Type B pancreatic cell (in vitro differentiated cells): ENCODE data around the gene EXT2. TPM values are rescaled to one million over a fixed set of nuclear protein-coding genes. Genes with fewer than 3 reads are reported as not detected.

Experiments
- DNase-seq: peaks from one replicate; pipeline ENCODE4 v3.0.0; 2021; ENCODE audit warnings: mixed read lengths; ENCODE audit not compliant: unreplicated experiment; ENCODE audit errors: extremely low spot score
- H3K27ac Mint-ChIP-seq: 2 replicates; pipeline ENCODE4 v1.8.0; 2021; ENCODE audit warnings: mild to moderate bottlenecking, mixed read lengths
- H3K27me3 Mint-ChIP-seq: 2 replicates; pipeline ENCODE4 v1.8.0; 2021; ENCODE audit warnings: mixed read lengths
- H3K36me3 Mint-ChIP-seq: 2 replicates; pipeline ENCODE4 v1.8.0; 2021; ENCODE audit warnings: mixed read lengths
- H3K4me1 Mint-ChIP-seq: one replicate; pipeline ENCODE4 v1.8.0; 2021; ENCODE audit warnings: mixed read lengths; ENCODE audit not compliant: unreplicated experiment
- H3K4me3 Mint-ChIP-seq: 2 replicates; pipeline ENCODE4 v1.8.0; 2021; ENCODE audit warnings: mild to moderate bottlenecking, mixed read lengths
- H3K9me3 Mint-ChIP-seq: 2 replicates; pipeline ENCODE4 v1.8.0; 2021; ENCODE audit warnings: mixed read lengths
- CTCF ChIP-seq: fragments of 200-600 bp; sonication (generic); conservative IDR thresholded peaks from 2 replicates; pipeline ENCODE4 v1.5.0; 2021; ENCODE audit warnings: antibody characterized with exemption, mild to moderate bottlenecking
- total RNA-seq: library from RNA; stranded (reverse); gene quantifications from 2 replicates; pipeline ENCODE4 v1.2.1, GENCODE V29; 2021; ENCODE audit warnings: low replicate concordance

EXT2 gene
- total RNA-seq, 1 donor from 2014 or later, result 62.7 TPM

GRCh38 chr11:44133335-44133946 lies 38.0 kb downstream of the EXT2 start:
- Mint-ChIP-seq H3K9me3 (no peaks in the 10 kb centered on the region), H3K36me3 (peaks cover 30% of the 10 kb centered on the region), H3K4me3 (no peak overlapping the region), H3K4me1 (peaks cover 31% of the 10 kb centered on the region), H3K27me3 (no peaks in the 10 kb centered on the region), H3K27ac (no peak overlapping the region)
- TF ChIP-seq CTCF, result peak; percentile 79
- no peak for DNase-seq

GRCh38 chr11:44134625-44135024 lies 39.1 kb downstream of the EXT2 start:
- DNase-seq, result no peak
- no peak for TF ChIP-seq CTCF
- peaks cover 42% of the 10 kb centered on the region for H3K4me1 Mint-ChIP-seq
- peaks cover 19% of the 10 kb centered on the region for H3K36me3 Mint-ChIP-seq
- H3K27ac Mint-ChIP-seq, result no peak overlapping the region
- H3K9me3 Mint-ChIP-seq, result no peaks in the 10 kb centered on the region
- no peak overlapping the region for H3K4me3 Mint-ChIP-seq
- H3K27me3 Mint-ChIP-seq, result no peaks in the 10 kb centered on the region

- H3K4me3 Mint-ChIP-seq, result no peak overlapping the region
- H3K36me3 Mint-ChIP-seq, result peaks cover 11% of the 10 kb centered on the region
- no peaks in the 10 kb centered on the region for H3K27me3 Mint-ChIP-seq
- DNase-seq, result no peak
- peaks cover 53% of the 10 kb centered on the region for H3K4me1 Mint-ChIP-seq
- TF ChIP-seq CTCF, result no peak
- H3K27ac Mint-ChIP-seq, result no peak overlapping the region
- no peaks in the 10 kb centered on the region for H3K9me3 Mint-ChIP-seq
These were observed 40.9 kb downstream of the EXT2 start for GRCh38 chr11:44136176-44136945.

- Mint-ChIP-seq H3K27ac (no peak overlapping the region), H3K9me3 (no peaks in the 10 kb centered on the region), H3K4me3 (no peak overlapping the region), H3K27me3 (no peaks in the 10 kb centered on the region), H3K36me3 (peaks cover 11% of the 10 kb centered on the region), H3K4me1 (peaks cover 53% of the 10 kb centered on the region)
- TF ChIP-seq CTCF, result no peak
- DNase-seq, result no peak
These were observed 41.6 kb downstream of the EXT2 start for GRCh38 chr11:44137057-44137456.

GRCh38 chr11:44138286-44138685 lies 42.8 kb downstream of the EXT2 start:
- H3K27me3 Mint-ChIP-seq, result no peaks in the 10 kb centered on the region
- H3K4me3 Mint-ChIP-seq, result no peak overlapping the region
- no peak for DNase-seq
- H3K9me3 Mint-ChIP-seq, result no peaks in the 10 kb centered on the region
- no peak overlapping the region for H3K27ac Mint-ChIP-seq
- H3K4me1 Mint-ChIP-seq, result peaks cover 50% of the 10 kb centered on the region
- H3K36me3 Mint-ChIP-seq, result peaks cover 11% of the 10 kb centered on the region
- TF ChIP-seq CTCF, result no peak
